GM23338 (cell line): ENCODE measurements around the gene CYYR1. TPM values are rescaled to one million over a fixed set of nuclear protein-coding genes. Genes with fewer than 3 reads are reported as not detected.

Experiments used
- ATAC-seq: fragments of 200-7000 bp; cut with Tn5 transposase; 3 replicates; pipeline ENCODE4 v1.9.1; 2020
- DNase-seq: peaks from one replicate; pipeline ENCODE4 v3.0.0-alpha.2; 2015; ENCODE audit warnings: low spot score
- H2AFZ ChIP-seq: fragments of 200-600 bp; sonication (generic); 2 replicates; pipeline ENCODE4 v1.8.0; 2016; ENCODE audit warnings: antibody characterized with exemption, mild to moderate bottlenecking, moderate library complexity
- H3F3A ChIP-seq: fragments of 200-600 bp; sonication (generic); replicated peaks from 2 replicates; pipeline ENCODE4 v1.8.0; 2017; ENCODE audit warnings: antibody characterized with exemption, mixed run types, low read depth
- H3K27ac ChIP-seq: fragments of 200-600 bp; sonication (generic); 2 replicates; pipeline ENCODE4 v1.6.1; 2016; ENCODE audit warnings: low read depth
- H3K27me3 ChIP-seq: fragments of 200-600 bp; sonication (generic); 2 replicates; pipeline ENCODE4 v1.8.0; 2016; ENCODE audit warnings: mild to moderate bottlenecking, mixed run types, moderate library complexity; ENCODE audit not compliant: insufficient read depth
- H3K36me3 ChIP-seq: fragments of 200-600 bp; sonication (generic); 2 replicates; pipeline ENCODE4 v1.8.0; 2016; ENCODE audit warnings: mild to moderate bottlenecking; ENCODE audit not compliant: insufficient read depth
- H3K4me1 ChIP-seq: fragments of 200-600 bp; sonication (generic); 2 replicates; pipeline ENCODE4 v1.8.0; 2016; ENCODE audit warnings: mild to moderate bottlenecking, moderate library complexity; ENCODE audit not compliant: insufficient read depth
- H3K4me2 ChIP-seq: fragments of 200-600 bp; sonication (generic); 2 replicates; pipeline ENCODE4 v1.7.1; 2017; ENCODE audit warnings: mixed run types
- H3K4me3 ChIP-seq: fragments of 200-600 bp; sonication (generic); 2 replicates; pipeline ENCODE4 v1.6.1; 2016; ENCODE audit warnings: mixed run types
- H3K79me2 ChIP-seq: fragments of 200-600 bp; sonication (generic); replicated peaks from 2 replicates; pipeline ENCODE4 v1.8.0; 2017; ENCODE audit warnings: mild to moderate bottlenecking; ENCODE audit not compliant: insufficient read depth
- H3K9me2 ChIP-seq: fragments of 200-600 bp; sonication (generic); 2 replicates; pipeline ENCODE4 v1.8.0; 2017; ENCODE audit not compliant: insufficient read depth
- H4K20me1 ChIP-seq: fragments of 200-600 bp; sonication (generic); replicated peaks from 2 replicates; pipeline ENCODE4 v1.8.0; 2017; ENCODE audit warnings: mild to moderate bottlenecking; ENCODE audit not compliant: insufficient read depth
- H3K27ac Mint-ChIP-seq: 2 replicates; pipeline ENCODE4 v1.8.0; 2020; ENCODE audit warnings: inconsistent platforms, mild to moderate bottlenecking, moderate library complexity, mixed read lengths
- H3K27me3 Mint-ChIP-seq: 3 replicates; pipeline ENCODE4 v1.8.0; 2022; ENCODE audit warnings: low read depth, mild to moderate bottlenecking, moderate library complexity, mixed read lengths, inconsistent platforms; ENCODE audit not compliant: insufficient read depth, poor library complexity
- H3K36me3 Mint-ChIP-seq: 3 replicates; pipeline ENCODE4 v1.8.0; 2021; ENCODE audit warnings: low read depth, mild to moderate bottlenecking, inconsistent platforms, moderate library complexity, mixed read lengths
- H3K4me1 Mint-ChIP-seq: 3 replicates; pipeline ENCODE4 v1.8.0; 2020; ENCODE audit warnings: mild to moderate bottlenecking, inconsistent platforms, mixed read lengths
- H3K4me3 Mint-ChIP-seq: 3 replicates; pipeline ENCODE4 v1.8.0; 2021; ENCODE audit warnings: moderate library complexity, mild to moderate bottlenecking, inconsistent platforms, mixed read lengths
- H3K9me3 Mint-ChIP-seq: 3 replicates; pipeline ENCODE4 v1.8.0; 2020; ENCODE audit warnings: moderate library complexity, mild to moderate bottlenecking, inconsistent platforms, mixed read lengths
- CREB1 ChIP-seq: fragments of 250-450 bp; sonication (Bioruptor Pico); IDR thresholded peaks from 2 replicates; pipeline ENCODE4 v1.5.0; 2020; ENCODE audit warnings: low read depth, mild to moderate bottlenecking, moderate library complexity
- CTCF ChIP-seq, 2 experiments: fragments of 200-600 bp in 1 of 2; sonication (generic) in 1 of 2; conservative IDR thresholded peaks; 2 replicates each; pipeline versions ENCODE4 v1.5.1 to v1.6.1; 2016 to 2017; ENCODE audit warnings: antibody characterized with exemption in 2 of 2, low read depth in 2 of 2, mild to moderate bottlenecking in 2 of 2, moderate library complexity in 1 of 2
- ETS1 ChIP-seq: IDR thresholded peaks from 2 replicates; pipeline ENCODE4 v1.6.1; 2016; ENCODE audit warnings: antibody characterized with exemption
- EZH2phosphoT487 ChIP-seq: fragments of 200-600 bp; sonication (generic); IDR thresholded peaks from one replicate; pipeline ENCODE4 v1.8.1; 2018; ENCODE audit warnings: antibody characterized with exemption; ENCODE audit not compliant: unreplicated experiment
- JUNB ChIP-seq: IDR thresholded peaks from one replicate; pipeline ENCODE4 v1.6.1; 2016; ENCODE audit warnings: antibody characterized with exemption; ENCODE audit not compliant: unreplicated experiment
- POLR2AphosphoS5 ChIP-seq: IDR thresholded peaks from 2 replicates; pipeline ENCODE4 v1.6.1; 2016; ENCODE audit warnings: antibody characterized with exemption, low read depth
- STAT1 ChIP-seq: IDR thresholded peaks from one replicate; pipeline ENCODE4 v1.6.1; 2016; ENCODE audit warnings: antibody characterized with exemption; ENCODE audit not compliant: unreplicated experiment
- ZNF114 ChIP-seq: fragments of 250-450 bp; sonication (Bioruptor Pico); IDR thresholded peaks from 2 replicates; pipeline ENCODE4 v1.5.0; 2020; ENCODE audit warnings: mild to moderate bottlenecking, moderate library complexity
- ZNF331 ChIP-seq: fragments of 250-450 bp; sonication (Bioruptor Pico); IDR thresholded peaks from 2 replicates; pipeline ENCODE4 v1.5.0; 2020; ENCODE audit warnings: low read depth, mild to moderate bottlenecking, moderate library complexity
- ZNF462 ChIP-seq: fragments of 250-450 bp; sonication (Bioruptor Pico); IDR thresholded peaks from 2 replicates; pipeline ENCODE4 v1.5.0; 2020; ENCODE audit warnings: mild to moderate bottlenecking, moderate library complexity
- polyA plus RNA-seq: library from polyadenylated mRNA; unstranded; fragments of >200 nt; fragmentation: Nextera tagmentation; extraction: Ambion mirVana; gene quantifications from 2 replicates; pipeline ENCODE4 v1.2.1, GENCODE V29; 2016
- total RNA-seq: library from RNA; depleted of rRNA; stranded (reverse); fragments of >200 nt; shearing (Covaris generic); gene quantifications from 2 replicates; pipeline ENCODE4 v1.2.3, GENCODE V29; 2014

Gene CYYR1
- total and polyA plus RNA-seq, 2 experiments from 2014 or later = 23.8 to 25.4 TPM

GRCh38 chr21:26553898-26554297 is 19.2 kb downstream of the CYYR1 start (continued):
- TF ChIP-seq ZNF462 (CRISPR knock-in tag) (no peak), POLR2AphosphoS5 (no peak), CREB1 (CRISPR knock-in tag) (no peak), STAT1 (no peak), EZH2phosphoT487 (no peak), ZNF331 (CRISPR knock-in tag) (no peak)

GRCh38 chr21:26550326-26550725 is 22.8 kb downstream of the CYYR1 start:
- Mint-ChIP-seq H3K9me3 (no peaks in the 10 kb centered on the region), H3K4me1 (peaks cover 9% of the 10 kb centered on the region; the same call in 2 of the 3 replicates), H3K27me3 (no peaks in the 10 kb centered on the region)
- TF ChIP-seq CREB1 (CRISPR knock-in tag) = no peak
- no peak for TF ChIP-seq CTCF (conservative IDR thresholded peaks at IDR 0.05; ENCODE audit: low read depth in 2 of 2)
- no peak for TF ChIP-seq ETS1
- no peak for TF ChIP-seq ZNF114
- no peak for TF ChIP-seq JUNB

More at GRCh38 chr21:26550326-26550725, 22.8 kb downstream of the CYYR1 start:
- Mint-ChIP-seq H3K27ac (peak overlapping the region; percentile 16; the same call in 1 of the 2 replicates), H3K4me3 (no peak overlapping the region), H3K36me3 (peaks cover 6% of the 10 kb centered on the region; the same call in 1 of the 3 replicates)
- Histone ChIP-seq H3K79me2 (0 out of 2 replicates have a peak, but pooled peaks cover 5% of the 10 kb centered on the region), H3K9me2 (no peaks in the 10 kb centered on the region), H3F3A (no peaks in the 10 kb centered on the region), H3K4me3 (no peak overlapping the region), H3K4me2 (no peak overlapping the region), H3K27ac (no peak overlapping the region), H4K20me1 (no peaks in the 10 kb centered on the region), H2AFZ (no peak overlapping the region), H3K4me1 (no peaks in the 10 kb centered on the region), H3K36me3 (no peaks in the 10 kb centered on the region), H3K27me3 (no peaks in the 10 kb centered on the region)
- ATAC-seq = no peak
- no peak for DNase-seq
